GM10248 (cell line): ENCODE measurements around the gene TRMT2A.

ENCODE experiments used
- CTCF ChIA-PET: fragments of 300-600 bp; sonication (Branson Sonifier 250); formaldehyde crosslinking; extraction: SDS; loops from one replicate; lab custom pipeline; 2021; ENCODE audit warnings: antibody characterized with exemption; lab: Yijun Ruan, JAX
- POLR2A ChIA-PET: fragments of 350-650 bp; sonication (Branson Sonifier 250); formaldehyde crosslinking; extraction: SDS; loops from one replicate; lab custom pipeline; 2020; ENCODE audit warnings: antibody characterized with exemption; lab: Yijun Ruan, JAX
- DNase-seq: peaks from one replicate; pipeline ENCODE4 v3.0.0; 2012; ENCODE audit errors: extremely low spot score
- TF ChIP-seq, protein P1 (sequence below): IDR thresholded peaks from 2 replicates; pipeline ENCODE4 v1.5.1; 2012; ENCODE audit warnings: mild to moderate bottlenecking, low read depth; ENCODE audit errors: extremely low read depth, missing control alignments, control extremely low read depth

Gene TRMT2A

GRCh38 chr22:20143883-20144665 is 27.0 kb upstream of the TRMT2A start:
- TF ChIP-seq, protein P1, sequence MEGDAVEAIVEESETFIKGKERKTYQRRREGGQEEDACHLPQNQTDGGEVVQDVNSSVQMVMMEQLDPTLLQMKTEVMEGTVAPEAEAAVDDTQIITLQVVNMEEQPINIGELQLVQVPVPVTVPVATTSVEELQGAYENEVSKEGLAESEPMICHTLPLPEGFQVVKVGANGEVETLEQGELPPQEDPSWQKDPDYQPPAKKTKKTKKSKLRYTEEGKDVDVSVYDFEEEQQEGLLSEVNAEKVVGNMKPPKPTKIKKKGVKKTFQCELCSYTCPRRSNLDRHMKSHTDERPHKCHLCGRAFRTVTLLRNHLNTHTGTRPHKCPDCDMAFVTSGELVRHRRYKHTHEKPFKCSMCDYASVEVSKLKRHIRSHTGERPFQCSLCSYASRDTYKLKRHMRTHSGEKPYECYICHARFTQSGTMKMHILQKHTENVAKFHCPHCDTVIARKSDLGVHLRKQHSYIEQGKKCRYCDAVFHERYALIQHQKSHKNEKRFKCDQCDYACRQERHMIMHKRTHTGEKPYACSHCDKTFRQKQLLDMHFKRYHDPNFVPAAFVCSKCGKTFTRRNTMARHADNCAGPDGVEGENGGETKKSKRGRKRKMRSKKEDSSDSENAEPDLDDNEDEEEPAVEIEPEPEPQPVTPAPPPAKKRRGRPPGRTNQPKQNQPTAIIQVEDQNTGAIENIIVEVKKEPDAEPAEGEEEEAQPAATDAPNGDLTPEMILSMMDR: no peak
- DNase-seq: no peak
- POLR2A ChIA-PET: no interaction called here
- CTCF ChIA-PET: interaction anchor here (1.5 kb wide), 1 partner anchor 13 kb away, joined by 4 read pairs; no protein-coding TSS in a partner anchor

DNA sequence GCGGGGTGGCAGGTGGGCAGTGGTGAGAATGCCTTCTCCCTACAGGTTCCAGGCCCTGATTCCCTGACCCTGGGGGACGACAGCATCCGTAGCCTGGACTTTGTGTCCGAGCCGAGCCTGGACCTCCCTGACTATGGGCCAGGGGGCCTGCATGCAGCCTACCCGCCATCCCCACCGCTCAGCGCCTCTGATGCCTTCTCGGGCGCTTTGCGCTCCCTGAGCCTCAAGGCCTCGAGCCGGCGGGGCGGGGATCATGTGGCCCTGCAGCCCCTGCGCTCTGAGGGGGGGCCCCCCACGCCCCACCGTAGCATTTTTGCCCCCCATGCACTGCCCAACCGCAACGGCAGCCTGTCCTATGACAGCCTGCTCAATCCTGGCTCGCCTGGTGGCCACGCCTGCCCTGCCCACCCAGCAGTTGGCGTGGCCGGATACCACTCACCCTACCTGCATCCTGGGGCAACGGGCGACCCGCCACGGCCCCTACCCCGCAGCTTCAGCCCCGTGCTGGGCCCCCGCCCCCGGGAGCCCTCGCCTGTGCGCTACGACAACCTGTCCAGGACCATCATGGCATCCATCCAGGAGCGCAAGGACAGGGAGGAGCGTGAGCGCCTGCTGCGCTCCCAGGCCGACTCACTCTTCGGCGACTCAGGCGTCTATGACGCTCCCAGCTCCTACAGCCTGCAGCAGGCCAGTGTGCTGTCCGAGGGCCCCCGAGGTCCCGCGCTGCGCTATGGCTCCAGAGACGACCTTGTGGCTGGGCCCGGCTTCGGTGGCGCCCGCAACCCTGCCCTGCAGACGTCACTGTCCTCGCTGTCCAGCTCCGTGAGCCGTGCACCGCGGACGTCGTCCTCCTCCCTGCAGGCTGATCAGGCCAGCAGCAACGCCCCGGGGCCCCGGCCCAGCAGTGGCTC is 25.9 kb upstream of the TRMT2A start:
- ChIA-PET POLR2A (no interaction called here), CTCF (no interaction called here)
- DNase-seq: no peak
- TF ChIP-seq, protein P1: no peak

DNA sequence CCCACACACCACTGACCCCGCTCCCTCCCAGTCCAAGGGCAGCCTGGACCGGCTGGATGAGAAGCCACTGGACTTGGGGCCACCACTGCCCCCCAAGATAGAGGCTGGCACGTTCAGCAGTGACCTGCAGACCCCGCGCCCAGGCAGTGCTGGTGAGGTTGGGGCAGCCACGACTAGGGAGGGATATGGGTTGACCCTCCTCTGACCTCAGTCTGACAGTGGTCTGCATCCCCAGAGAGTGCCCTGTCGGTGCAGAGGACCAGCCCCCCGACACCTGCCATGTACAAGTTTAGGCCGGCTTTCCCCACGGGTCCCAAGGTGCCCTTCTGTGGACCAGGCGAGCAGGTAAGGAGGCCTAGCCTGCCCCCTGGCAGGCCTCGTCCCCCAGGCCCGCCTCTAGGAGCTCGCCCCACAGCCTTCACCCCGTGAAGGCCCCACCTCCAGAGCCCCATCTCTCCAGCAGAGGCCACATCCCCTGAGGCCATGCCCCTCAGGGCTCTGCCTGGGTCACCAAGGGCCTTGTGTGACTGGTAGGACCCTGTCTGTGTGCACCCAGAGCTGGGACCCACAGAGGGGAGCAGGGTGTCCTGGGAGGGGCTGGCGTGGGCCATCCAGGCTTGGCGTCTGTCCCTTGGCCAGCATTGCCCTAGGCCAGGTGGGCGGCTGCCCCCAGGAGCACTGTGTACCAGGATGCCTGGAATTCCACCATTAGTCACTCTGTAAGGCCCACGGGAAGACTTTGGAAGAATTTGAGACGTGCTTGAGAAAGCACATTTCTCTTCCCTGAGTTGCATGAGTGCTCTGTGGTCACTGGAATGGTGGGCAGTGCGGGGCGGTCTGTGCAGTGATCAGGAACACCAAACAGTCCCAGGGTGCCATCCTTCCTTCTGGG is 24.4 kb upstream of the TRMT2A start:
- DNase-seq: no peak
- ChIA-PET CTCF (no interaction called here), POLR2A (no interaction called here)
- TF ChIP-seq, protein P1: no peak

- TF ChIP-seq, protein P1: no peak
- ChIA-PET CTCF (no interaction called here), POLR2A (no interaction called here)
- DNase-seq: no peak
Observed at GRCh38 chr22:20140521-20140964, 23.5 kb upstream of the TRMT2A start.

GRCh38 chr22:20140107-20140445 is 23.1 kb upstream of the TRMT2A start:
- POLR2A ChIA-PET: no interaction called here
- CTCF ChIA-PET: no interaction called here

More at GRCh38 chr22:20140107-20140445, 23.1 kb upstream of the TRMT2A start:
- TF ChIP-seq, protein P1: no peak
- DNase-seq: no peak
